PC-3 (cell line): ENCODE data around the gene REC8. TPM values are rescaled to one million over a fixed set of nuclear protein-coding genes. Genes with fewer than 3 reads are reported as not detected.
A peak's percentile ranks its signal among the peaks of the same experiment; 100 is the strongest.

Experiments used
- ATAC-seq: fragments of 200-7000 bp; cut with Tn5 transposase; 2 replicates; pipeline ENCODE4 v1.9.1; 2020; ENCODE audit warnings: mild to moderate bottlenecking, moderate library complexity
- BruUV-seq: library from RNA; stranded (reverse); fragments of 400-500 nt; replicated peaks from 2 replicates; lab custom pipeline; 2021; lab: Mats Ljungman, UMichigan
- CTCF ChIA-PET: fragments of 300-600 bp; sonication (Branson Sonifier 250); formaldehyde crosslinking; loops from one replicate; lab custom pipeline; 2022; ENCODE audit warnings: antibody characterized with exemption; lab: Charles Lee
- POLR2A ChIA-PET: fragments of 300-600 bp; sonication (Branson Sonifier 250); formaldehyde crosslinking; loops from one replicate; lab custom pipeline; 2022; ENCODE audit warnings: antibody characterized with exemption; ENCODE audit not compliant: unreplicated experiment; lab: Charles Lee
- DNase-seq: peaks from one replicate; pipeline ENCODE4 v3.0.0-alpha.2; 2015
- H2AFZ ChIP-seq: fragments of 300-600 bp; sonication (generic); 2 replicates; pipeline ENCODE4 v1.6.0; 2016; ENCODE audit warnings: antibody characterized with exemption, low read length
- H3F3A ChIP-seq: fragments of 300-600 bp; sonication (generic); one replicate; pipeline ENCODE4 v1.6.0; 2017; ENCODE audit warnings: antibody characterized with exemption, low read length, control low read depth, mild to moderate bottlenecking; ENCODE audit not compliant: unreplicated experiment
- H3K27ac ChIP-seq: fragments of 300-600 bp; sonication (generic); 2 replicates; pipeline ENCODE4 v1.5.1; 2016; ENCODE audit warnings: mild to moderate bottlenecking, low read length
- H3K27me3 ChIP-seq: fragments of 300-600 bp; sonication (generic); 2 replicates; pipeline ENCODE4 v1.6.1; 2016; ENCODE audit warnings: low read length, mixed read lengths
- H3K36me3 ChIP-seq: fragments of 300-600 bp; sonication (generic); 2 replicates; pipeline ENCODE4 v1.6.1; 2016; ENCODE audit warnings: low read depth, mixed run types, low read length, mixed read lengths
- H3K4me1 ChIP-seq: fragments of 300-600 bp; sonication (generic); 2 replicates; pipeline ENCODE4 v1.5.1; 2016; ENCODE audit warnings: low read length; ENCODE audit not compliant: insufficient read depth
- H3K4me2 ChIP-seq: fragments of 300-600 bp; sonication (generic); 2 replicates; pipeline ENCODE4 v1.6.0; 2016; ENCODE audit warnings: low read length
- H3K4me3 ChIP-seq: fragments of 300-600 bp; sonication (generic); 2 replicates; pipeline ENCODE4 v1.5.1; 2016; ENCODE audit warnings: mild to moderate bottlenecking, low read length, mixed read lengths
- H3K79me2 ChIP-seq: fragments of 300-600 bp; sonication (generic); 2 replicates; pipeline ENCODE4 v1.6.1; 2017; ENCODE audit warnings: low read length, mixed read lengths
- H3K9ac ChIP-seq: fragments of 300-600 bp; sonication (generic); 2 replicates; pipeline ENCODE4 v1.6.0; 2016; ENCODE audit warnings: mild to moderate bottlenecking, low read length
- H3K9me2 ChIP-seq: fragments of 300-600 bp; sonication (generic); replicated peaks from 2 replicates; pipeline ENCODE4 v1.6.1; 2016; ENCODE audit warnings: mixed run types, low read length, mixed read lengths
- H3K9me3 ChIP-seq: fragments of 300-600 bp; sonication (generic); 2 replicates; pipeline ENCODE4 v1.6.1; 2016; ENCODE audit warnings: low read length, mixed read lengths
- H4K20me1 ChIP-seq: fragments of 300-600 bp; sonication (generic); 2 replicates; pipeline ENCODE4 v1.6.1; 2016; ENCODE audit warnings: low read length, mixed read lengths
- CTCF ChIP-seq: fragments of 300-600 bp; sonication (generic); conservative IDR thresholded peaks from 2 replicates; pipeline ENCODE4 v1.5.1; 2017; ENCODE audit warnings: antibody characterized with exemption, low read depth, mild to moderate bottlenecking, low read length
- EZH2 ChIP-seq: fragments of 300-600 bp; sonication (generic); IDR thresholded peaks from one replicate; pipeline ENCODE4 v1.6.1; 2017; ENCODE audit warnings: antibody characterized with exemption, mild to moderate bottlenecking, low read length; ENCODE audit not compliant: unreplicated experiment
- EZH2phosphoT487 ChIP-seq: fragments of 300-600 bp; sonication (generic); IDR thresholded peaks from 2 replicates; pipeline ENCODE4 v1.6.1; 2018; ENCODE audit warnings: mild to moderate bottlenecking, antibody characterized with exemption, low read length, borderline replicate concordance
- intact Hi-C: fragments of 100-400 bp; cut with micrococcal nuclease; formaldehyde crosslinking; loops from 2 replicates; pipeline ENCODE4 v1.9.0; 2023
- total RNA-seq: library from RNA; depleted of rRNA; stranded (reverse); fragments of >200 nt; gene quantifications from 2 replicates; pipeline ENCODE4 v1.2.3, GENCODE V29; 2014

REC8 gene
- total RNA-seq, 1 experiment from 2014 or later: 1.9 TPM

DNA sequence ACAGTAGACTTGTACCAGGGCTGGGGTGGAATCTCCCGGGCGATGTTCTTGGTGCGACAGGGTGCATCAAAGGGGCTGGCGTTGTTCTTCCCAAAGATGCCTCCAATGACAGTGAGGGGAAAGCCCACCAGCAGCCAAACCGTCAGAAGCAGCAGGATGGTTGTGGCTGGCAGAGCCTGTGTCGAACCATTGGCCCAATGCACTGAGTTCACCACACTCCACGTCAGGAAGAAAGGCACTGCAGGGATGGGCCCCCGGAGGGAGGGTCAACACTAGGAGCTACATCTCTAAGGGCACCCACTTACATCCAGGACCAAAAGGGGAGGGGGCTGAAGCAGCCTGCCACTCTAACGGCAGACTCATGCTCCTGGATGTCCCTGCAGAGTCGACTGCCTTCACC is 18.5 kb downstream of the REC8 start:
- no peak overlapping the region for H2AFZ ChIP-seq
- no peak for DNase-seq
- H3K4me2 ChIP-seq: no peak overlapping the region
- ChIA-PET CTCF (no interaction called here), POLR2A (no interaction called here)
- H3K27me3 ChIP-seq: no peaks in the 10 kb centered on the region
- H3F3A ChIP-seq: no peaks in the 10 kb centered on the region
- intact Hi-C loops: no loop called here
- H3K4me1 ChIP-seq: peaks cover 17% of the 10 kb centered on the region
- H4K20me1 ChIP-seq: no peaks in the 10 kb centered on the region
- H3K9me2 ChIP-seq: no peaks in the 10 kb centered on the region
- H3K4me3 ChIP-seq: no peak overlapping the region
- H3K79me2 ChIP-seq: peaks cover 61% of the 10 kb centered on the region
- peaks cover 24% of the 10 kb centered on the region; the same call in 1 of the 2 replicates for H3K36me3 ChIP-seq
- H3K9ac ChIP-seq: no peak overlapping the region
- no peaks in the 10 kb centered on the region for H3K9me3 ChIP-seq
- no peak for ATAC-seq
- no peak overlapping the region for H3K27ac ChIP-seq
- BruUV-seq: no TSS peak
- TF ChIP-seq EZH2phosphoT487 (no peak), CTCF (no peak), EZH2 (no peak)

DNA sequence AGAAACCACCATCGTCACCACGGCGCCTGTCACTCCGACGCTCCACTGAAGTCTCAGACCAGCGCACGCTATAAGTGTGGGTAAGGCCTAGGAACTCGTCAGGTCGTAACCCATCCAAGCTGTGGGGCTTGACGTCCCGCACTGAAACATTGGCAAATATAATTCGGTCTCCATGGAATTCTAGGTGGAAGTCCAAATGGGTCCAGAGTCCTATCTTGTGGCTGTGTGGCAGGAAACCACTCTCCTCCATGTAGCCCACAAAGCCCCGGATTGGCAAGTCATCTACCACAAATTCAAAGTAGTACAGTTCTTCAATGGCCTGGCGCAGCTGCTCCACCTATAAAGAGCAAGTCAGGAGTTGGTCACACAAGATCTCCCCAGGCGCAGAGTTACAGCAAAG is 21.1 kb downstream of the REC8 start:
- no peaks in the 10 kb centered on the region for H3K27me3 ChIP-seq
- ChIA-PET POLR2A (no interaction called here), CTCF (no interaction called here)
- H3K9me2 ChIP-seq: no peaks in the 10 kb centered on the region
- DNase-seq: no peak
- H4K20me1 ChIP-seq: no peaks in the 10 kb centered on the region
- H3K4me1 ChIP-seq: peaks cover 10% of the 10 kb centered on the region
- no TSS peak for BruUV-seq
- TF ChIP-seq EZH2 (no peak), CTCF (no peak), EZH2phosphoT487 (no peak)
- H3F3A ChIP-seq: no peaks in the 10 kb centered on the region
- no peak overlapping the region for H3K4me3 ChIP-seq
- H3K79me2 ChIP-seq: peaks cover 66% of the 10 kb centered on the region
- no peak overlapping the region for H2AFZ ChIP-seq
- no peak overlapping the region for H3K27ac ChIP-seq
- no peak overlapping the region for H3K9ac ChIP-seq
- H3K36me3 ChIP-seq: peaks cover 8% of the 10 kb centered on the region; the same call in 1 of the 2 replicates
- no peak overlapping the region for H3K4me2 ChIP-seq
- intact Hi-C loops: no loop called here
- no peak for ATAC-seq
- H3K9me3 ChIP-seq: no peaks in the 10 kb centered on the region

GRCh38 chr14:24194186-24194872 is 22.4 kb downstream of the REC8 start:
- ChIA-PET POLR2A (no interaction called here), CTCF (no interaction called here)
- peaks cover 59% of the 10 kb centered on the region for H3K79me2 ChIP-seq
- H3K27me3 ChIP-seq: no peaks in the 10 kb centered on the region
- no peak for ATAC-seq
- no peaks in the 10 kb centered on the region for H3K9me3 ChIP-seq
- no peaks in the 10 kb centered on the region for H4K20me1 ChIP-seq
- BruUV-seq: TSS peak; percentile 38
- H3K9me2 ChIP-seq: no peaks in the 10 kb centered on the region
- no peak overlapping the region for H2AFZ ChIP-seq
- H3K27ac ChIP-seq: no peak overlapping the region
- intact Hi-C loops: no loop called here
- peak overlapping the region; percentile 86 for H3K4me3 ChIP-seq
- no peak for TF ChIP-seq CTCF
- TF ChIP-seq EZH2phosphoT487: no peak
- TF ChIP-seq EZH2: no peak
- H3K36me3 ChIP-seq: peaks cover 8% of the 10 kb centered on the region; the same call in 1 of the 2 replicates
- H3K4me1 ChIP-seq: peaks cover 9% of the 10 kb centered on the region
- no peaks in the 10 kb centered on the region for H3F3A ChIP-seq
- peak overlapping the region; percentile 97 for H3K4me2 ChIP-seq
- peak overlapping the region; percentile 99; the same call in 1 of the 2 replicates for H3K9ac ChIP-seq
- DNase-seq: no peak
